Neuronal stem cell (in vitro differentiated cells): ENCODE results near the gene ZMYND10.

ENCODE experiments used
- DNase-seq: peaks from one replicate; pipeline ENCODE4 v3.0.0-alpha.2; 2013; ENCODE audit warnings: low spot score
- H2AFZ ChIP-seq: one replicate; pipeline ENCODE4 v1.6.1; 2013; ENCODE audit warnings: mild to moderate bottlenecking, low read length, inconsistent platforms
- H2AK5ac ChIP-seq: 2 replicates; pipeline ENCODE4 v1.6.1; 2013; ENCODE audit warnings: low read depth, mild to moderate bottlenecking, inconsistent platforms, low read length, moderate library complexity, mixed read lengths
- H2BK120ac ChIP-seq: 2 replicates; pipeline ENCODE4 v1.6.1; 2013; ENCODE audit warnings: low read depth, mild to moderate bottlenecking, inconsistent platforms, low read length, moderate library complexity, mixed read lengths
- H2BK12ac ChIP-seq: one replicate; pipeline ENCODE4 v1.6.1; 2013; ENCODE audit warnings: low read length, inconsistent platforms
- H2BK15ac ChIP-seq: 2 replicates; pipeline ENCODE4 v1.6.1; 2013; ENCODE audit warnings: mild to moderate bottlenecking, low read length, inconsistent platforms, mixed read lengths
- H2BK5ac ChIP-seq: one replicate; pipeline ENCODE4 v1.6.1; 2013; ENCODE audit warnings: inconsistent platforms, mild to moderate bottlenecking, low read length, moderate library complexity
- H3K14ac ChIP-seq: one replicate; pipeline ENCODE4 v1.6.1; 2013; ENCODE audit warnings: low read length, inconsistent platforms
- H3K18ac ChIP-seq: 2 replicates; pipeline ENCODE4 v1.6.1; 2013; ENCODE audit warnings: low read length, inconsistent platforms
- H3K23ac ChIP-seq: 2 replicates; pipeline ENCODE4 v1.6.1; 2013; ENCODE audit warnings: low read depth, mild to moderate bottlenecking, mixed read lengths, low read length, inconsistent platforms; ENCODE audit not compliant: poor library complexity
- H3K27ac ChIP-seq: replicated peaks from 3 replicates; pipeline ENCODE4 v1.5.1; 2013; ENCODE audit warnings: low read length, inconsistent platforms
- H3K27me3 ChIP-seq, 3 experiments: 2 replicates each; pipeline ENCODE4 v1.6.1; 2013; ENCODE audit warnings: low read length in 3 of 3, mild to moderate bottlenecking in 2 of 3, inconsistent platforms in 1 of 3, low read depth in 1 of 3, mixed read lengths in 1 of 3, moderate library complexity in 1 of 3; ENCODE audit not compliant: control insufficient read depth in 3 of 3, insufficient read depth in 3 of 3
- H3K36me3 ChIP-seq, 2 donors: replicated peaks in 1 of 2; 2 replicates each; pipeline ENCODE4 v1.6.1; 2013; ENCODE audit warnings: low read length in 2 of 2; ENCODE audit not compliant: control insufficient read depth in 2 of 2, insufficient read depth in 2 of 2
- H3K4ac ChIP-seq: 2 replicates; pipeline ENCODE4 v1.6.1; 2013; ENCODE audit warnings: inconsistent platforms, mild to moderate bottlenecking, low read length, moderate library complexity
- H3K4me1 ChIP-seq, 2 donors: 1 replicate in 1 of 2; 2 replicates in 1 of 2; pipeline ENCODE4 v1.6.1; 2013; ENCODE audit warnings: low read length in 2 of 2, low read depth in 1 of 2; ENCODE audit not compliant: control insufficient read depth in 2 of 2, insufficient read depth in 1 of 2
- H3K4me2 ChIP-seq: one replicate; pipeline ENCODE4 v1.6.1; 2013; ENCODE audit warnings: mild to moderate bottlenecking, low read length, inconsistent platforms; ENCODE audit not compliant: insufficient read depth, poor library complexity, severe bottlenecking
- H3K4me3 ChIP-seq, 2 donors: 2 replicates each; pipeline ENCODE4 v1.5.1; 2013; ENCODE audit warnings: low read length in 2 of 2, mild to moderate bottlenecking in 2 of 2, inconsistent platforms in 1 of 2, moderate library complexity in 1 of 2
- H3K79me1 ChIP-seq: one replicate; pipeline ENCODE4 v1.6.1; 2013; ENCODE audit warnings: low read depth, mild to moderate bottlenecking, inconsistent platforms, low read length, moderate library complexity
- H3K9ac ChIP-seq: one replicate; pipeline ENCODE4 v1.6.1; 2013; ENCODE audit warnings: mild to moderate bottlenecking, low read depth, low read length, inconsistent platforms; ENCODE audit not compliant: poor library complexity
- H3K9me3 ChIP-seq, 2 donors: replicated peaks in 1 of 2; 2 replicates each; pipeline versions ENCODE3 to v1.6.1; 2013; ENCODE audit warnings: low read length in 2 of 2, mild to moderate bottlenecking in 2 of 2, inconsistent platforms in 1 of 2, low read depth in 1 of 2, mixed read lengths in 1 of 2, moderate library complexity in 1 of 2; ENCODE audit not compliant: control insufficient read depth in 2 of 2, insufficient read depth in 1 of 2
- H4K8ac ChIP-seq: one replicate; pipeline ENCODE4 v1.6.1; 2013; ENCODE audit warnings: low read depth, mild to moderate bottlenecking, inconsistent platforms, low read length, moderate library complexity
- H4K91ac ChIP-seq: one replicate; pipeline ENCODE4 v1.6.1; 2013; ENCODE audit warnings: low read length, low read depth, mild to moderate bottlenecking, inconsistent platforms; ENCODE audit not compliant: poor library complexity
- WGBS, 2 donors: extraction: QIAGEN DNeasy Blood & Tissue Kit; methylation state at CpG; one replicate each; pipeline ENCODE4 v1.1.7; 2013; ENCODE audit warnings: missing lambda C conversion rate in 2 of 2, mixed read lengths in 1 of 2; ENCODE audit not compliant: insufficient read length in 2 of 2, insufficient replicate concordance in 1 of 2; ENCODE audit errors: extremely low coverage in 2 of 2; 5-methylcytosine and 5-hydroxymethylcytosine counted together

ZMYND10 gene

DNA sequence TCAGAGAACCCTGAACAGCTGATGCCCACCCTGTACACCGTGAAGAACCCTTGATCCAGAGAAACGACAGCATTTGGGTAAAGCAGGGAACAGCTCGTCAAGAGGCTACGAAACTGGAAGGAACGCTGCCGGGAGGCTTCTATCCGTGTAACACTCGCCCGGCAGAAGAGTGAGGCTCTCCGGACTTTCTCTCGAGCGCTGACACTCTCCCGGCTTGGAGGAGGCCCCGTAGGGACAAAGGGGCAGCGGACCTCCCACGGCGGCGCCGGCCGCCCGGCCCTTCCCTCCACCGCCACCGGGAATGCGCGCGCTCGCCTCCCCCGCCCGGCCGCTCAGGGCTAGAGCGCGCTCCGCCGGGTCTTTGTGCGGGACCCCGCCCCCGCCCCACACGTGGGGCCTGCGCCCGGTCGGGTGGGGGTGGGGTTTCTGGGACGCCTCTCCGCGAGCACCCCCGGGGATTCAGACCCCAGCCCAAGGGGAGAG, 24.6 kb downstream of the ZMYND10 start:
- Histone ChIP-seq H4K8ac (no peak overlapping the region), H3K4ac (no peak overlapping the region), H3K4me1 (peaks cover 27 to 39% of the 10 kb centered on the region in 2 donors), H2BK5ac (peak overlapping the region; percentile 98), H3K9ac (peak overlapping the region; percentile 82), H3K79me1 (peaks cover 29% of the 10 kb centered on the region), H2BK12ac (no peak overlapping the region), H3K27ac (peak overlapping the region; percentile 90), H3K27me3 (no peaks in the 10 kb centered on the region), H3K14ac (no peak overlapping the region), H2BK15ac (peak overlapping the region; percentile 90), H2AK5ac (peak overlapping the region; percentile 93), H2AFZ (peak overlapping the region; percentile 99), H3K36me3 (peaks cover 43 to 65% of the 10 kb centered on the region in 2 donors), H3K4me2 (peak overlapping the region; percentile 95), H2BK120ac (peak overlapping the region; percentile 99), H3K4me3 (peak overlapping the region; percentile 61 to 84), H3K23ac (peak overlapping the region; percentile 97), H4K91ac (no peak overlapping the region), H3K9me3 (peaks cover 0 to 2% of the 10 kb centered on the region in 2 donors), H3K18ac (peak overlapping the region; percentile 99)
- WGBS, 2 donors: no CpG with 5 or more reads among the region's 45 CpGs
- peak; percentile 90 for DNase-seq

DNA sequence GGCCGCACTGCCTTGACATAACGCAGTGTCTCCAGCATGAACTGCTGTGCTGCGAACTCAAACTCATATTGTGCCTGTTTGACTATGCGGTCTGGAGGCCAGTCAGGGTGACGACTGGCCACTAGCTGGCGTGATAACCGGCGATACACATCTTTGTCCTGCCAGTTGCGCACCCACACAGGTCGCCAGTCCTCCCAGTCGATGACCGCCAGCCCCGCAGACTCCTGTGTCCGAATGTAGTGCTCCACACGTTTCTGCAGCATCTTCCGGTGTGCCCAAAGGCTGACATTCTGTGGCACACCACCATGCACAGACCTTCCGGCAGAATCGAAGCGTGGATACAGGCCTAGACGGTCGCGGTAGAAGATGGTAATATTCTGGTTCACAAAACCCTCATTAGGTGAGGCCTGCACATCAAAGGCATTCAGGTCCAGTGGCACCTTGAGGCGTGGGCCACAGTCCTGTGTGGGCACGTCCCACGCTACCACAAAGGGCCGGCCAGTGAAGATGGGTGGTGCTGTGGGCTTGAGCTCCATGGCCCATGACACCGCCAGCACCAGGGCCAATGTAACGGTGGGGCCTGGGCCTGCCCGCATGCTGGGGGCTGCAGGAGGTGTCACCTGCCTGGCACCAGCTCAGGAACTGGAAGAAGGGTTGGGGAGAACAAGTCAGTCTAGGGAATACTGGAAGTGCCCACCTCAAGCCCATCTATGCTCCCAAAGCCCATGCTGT, 25.5 kb downstream of the ZMYND10 start:
- H2BK5ac ChIP-seq: no peak overlapping the region
- H2AK5ac ChIP-seq: peak overlapping the region; percentile 93
- peak overlapping the region; percentile 94 for H4K91ac ChIP-seq
- H3K4ac ChIP-seq: no peak overlapping the region
- no peak overlapping the region for H2AFZ ChIP-seq
- DNase-seq: no peak
- no peak overlapping the region for H2BK120ac ChIP-seq
- H3K9ac ChIP-seq: peak overlapping the region; percentile 80
- H3K18ac ChIP-seq: peak overlapping the region; percentile 76
- H4K8ac ChIP-seq: peak overlapping the region; percentile 55
- no peaks in the 10 kb centered on the region for H3K27me3 ChIP-seq
- peak overlapping the region; percentile 56 for H3K23ac ChIP-seq
- WGBS, 2 donors: no CpG with 5 or more reads among the region's 29 CpGs
- H3K4me2 ChIP-seq: peak overlapping the region; percentile 95
- peak overlapping the region; percentile 41 for H2BK12ac ChIP-seq
- peak overlapping the region; percentile 71 for H3K27ac ChIP-seq
- peaks cover 33% of the 10 kb centered on the region for H3K79me1 ChIP-seq
- peaks cover 46 to 63% of the 10 kb centered on the region in 2 donors for H3K36me3 ChIP-seq
- peaks cover 0 to 4% of the 10 kb centered on the region in 2 donors for H3K9me3 ChIP-seq
- H2BK15ac ChIP-seq: peak overlapping the region; percentile 90
- H3K14ac ChIP-seq: peak overlapping the region; percentile 57
- H3K4me1 ChIP-seq: peaks cover 27 to 39% of the 10 kb centered on the region in 2 donors
- H3K4me3 ChIP-seq: peak overlapping the region; percentile 61 to 84

DNA sequence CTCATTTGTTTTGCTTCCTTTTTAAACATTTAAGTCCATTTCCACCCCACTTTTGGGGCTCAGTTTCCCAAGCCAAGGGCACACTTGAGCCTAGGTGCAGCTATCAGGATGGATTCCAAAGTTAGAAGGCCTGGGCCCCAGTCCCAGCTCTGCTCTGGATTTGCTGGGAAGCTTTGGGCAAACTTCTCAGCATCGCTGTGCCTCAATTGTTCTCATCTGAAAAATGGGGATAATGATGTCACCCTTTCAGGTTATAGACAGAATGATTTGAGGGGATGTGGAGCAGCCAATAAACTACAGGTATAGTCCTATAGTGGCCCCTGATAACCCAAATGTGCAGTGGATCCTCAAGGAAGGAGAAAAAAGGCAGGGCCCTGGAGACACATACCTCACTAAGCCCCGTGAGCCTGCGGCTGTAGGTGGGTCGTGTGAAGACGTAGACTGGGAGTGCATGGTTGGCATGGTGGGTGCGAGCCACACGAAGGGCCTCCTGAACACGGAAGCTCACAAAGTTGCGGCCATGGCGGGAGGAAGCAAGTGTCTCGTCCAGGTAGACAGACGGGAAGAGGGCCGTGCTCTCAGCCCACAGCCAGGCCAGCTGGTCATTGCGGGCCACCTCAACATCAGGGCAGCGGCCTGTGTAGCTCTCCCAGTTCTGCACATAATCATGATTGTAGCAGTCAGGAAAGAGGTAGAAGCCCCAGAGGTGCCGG, 26.2 kb downstream of the ZMYND10 start:
- peaks cover 37% of the 10 kb centered on the region for H3K79me1 ChIP-seq
- no peak overlapping the region for H3K14ac ChIP-seq
- peaks cover 0 to 4% of the 10 kb centered on the region in 2 donors for H3K9me3 ChIP-seq
- no peak overlapping the region for H2AK5ac ChIP-seq
- WGBS, 2 donors: no CpG with 5 or more reads among the region's 16 CpGs
- H3K36me3 ChIP-seq: peaks cover 50 to 64% of the 10 kb centered on the region in 2 donors
- H3K4me3 ChIP-seq: peak overlapping the region; percentile 12 to 61
- H2BK120ac ChIP-seq: no peak overlapping the region
- H3K18ac ChIP-seq: no peak overlapping the region
- H4K8ac ChIP-seq: no peak overlapping the region
- no peak overlapping the region for H2AFZ ChIP-seq
- no peak overlapping the region for H2BK5ac ChIP-seq
- H4K91ac ChIP-seq: no peak overlapping the region
- no peak overlapping the region for H2BK12ac ChIP-seq
- no peak overlapping the region for H3K27ac ChIP-seq
- no peak overlapping the region for H3K23ac ChIP-seq
- H3K4me1 ChIP-seq: peaks cover 27 to 38% of the 10 kb centered on the region in 2 donors
- no peak overlapping the region for H3K9ac ChIP-seq
- no peak overlapping the region for H3K4me2 ChIP-seq
- no peak overlapping the region for H3K4ac ChIP-seq
- DNase-seq: no peak
- no peak overlapping the region for H2BK15ac ChIP-seq
- H3K27me3 ChIP-seq: no peaks in the 10 kb centered on the region

DNA sequence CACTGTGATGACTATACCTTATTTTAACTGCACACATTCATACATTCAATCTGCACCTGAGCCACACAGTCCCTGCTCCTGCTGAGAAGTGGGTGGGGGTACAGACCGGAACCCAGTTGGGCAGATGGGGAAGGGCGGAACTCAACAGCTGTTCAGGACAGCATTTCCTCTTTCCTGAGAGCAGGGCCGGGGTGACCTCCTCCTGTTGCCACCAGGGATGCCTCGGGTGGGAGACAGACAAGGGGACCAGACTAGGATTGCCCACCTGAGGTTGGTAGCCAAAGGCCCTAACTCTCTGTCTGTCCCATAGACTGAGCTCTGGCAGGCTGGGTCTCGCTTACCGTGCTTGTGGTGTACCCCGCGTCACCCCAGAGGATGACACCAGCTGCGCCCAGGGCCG, 26.9 kb downstream of the ZMYND10 start:
- peaks cover 24 to 35% of the 10 kb centered on the region in 2 donors for H3K4me1 ChIP-seq
- H3K4ac ChIP-seq: no peak overlapping the region
- H3K4me3 ChIP-seq: no peak overlapping the region
- no peak overlapping the region for H2BK5ac ChIP-seq
- H3K9ac ChIP-seq: peak overlapping the region; percentile 25
- no CpG with 5 or more reads among the region's 10 CpGs for WGBS, 2 donors
- no peak for DNase-seq
- H3K79me1 ChIP-seq: peaks cover 34% of the 10 kb centered on the region
- H3K4me2 ChIP-seq: no peak overlapping the region
- H3K36me3 ChIP-seq: peaks cover 47 to 58% of the 10 kb centered on the region in 2 donors
- no peak overlapping the region for H3K14ac ChIP-seq
- no peak overlapping the region for H2AFZ ChIP-seq
- H3K27ac ChIP-seq: no peak overlapping the region
- no peak overlapping the region for H2BK120ac ChIP-seq
- peak overlapping the region; percentile 57 for H2AK5ac ChIP-seq
- no peak overlapping the region for H4K91ac ChIP-seq
- H3K23ac ChIP-seq: peak overlapping the region; percentile 32
- no peak overlapping the region for H2BK15ac ChIP-seq
- peaks cover 0 to 4% of the 10 kb centered on the region in 2 donors for H3K9me3 ChIP-seq
- no peak overlapping the region for H2BK12ac ChIP-seq
- H3K27me3 ChIP-seq: no peaks in the 10 kb centered on the region
- no peak overlapping the region for H3K18ac ChIP-seq
- H4K8ac ChIP-seq: no peak overlapping the region
